Activated T-cell treated with anti-CD3 and anti-CD28 coated beads, Interleukin-2, amount 50 U/mL, for 48 hours (primary cell): ENCODE results near the gene NPTXR.
"Not testable (repeated sequence)": the region's sequence is repeated elsewhere in the genome, so short reads cannot be mapped to it uniquely, and the experiment has no call there.

ENCODE experiments used
- DNase-seq, 2 experiments: peaks; one replicate each; pipeline ENCODE4 v3.0.0-alpha.2; 2020

The NPTXR gene

GRCh38 chr22:38830026-38830844, 13.6 kb downstream of the NPTXR start:
- DNase-seq: no peak

GRCh38 chr22:38829485-38829884, 14.3 kb downstream of the NPTXR start:
- DNase-seq: no peak

- DNase-seq: no peak
Measured at GRCh38 chr22:38828616-38829205, 15.1 kb downstream of the NPTXR start.

GRCh38 chr22:38828191-38828590, 15.6 kb downstream of the NPTXR start:
- DNase-seq: no peak

- no peak for DNase-seq
Measured at GRCh38 chr22:38827510-38827909, 16.3 kb downstream of the NPTXR start.

- DNase-seq: no peak
Measured at GRCh38 chr22:38826801-38827200, 17.0 kb downstream of the NPTXR start.

GRCh38 chr22:38826386-38826785, 17.4 kb downstream of the NPTXR start:
- DNase-seq: no peak

GRCh38 chr22:38824585-38824984, 19.2 kb downstream of the NPTXR start:
- peak; percentile 35 to 50 for DNase-seq

GRCh38 chr22:38823637-38824036, 20.2 kb downstream of the NPTXR start:
- no peak for DNase-seq

- no peak for DNase-seq
Measured at GRCh38 chr22:38823076-38823475, 20.8 kb downstream of the NPTXR start.

- DNase-seq: no peak
Measured at GRCh38 chr22:38820020-38820419, 23.8 kb downstream of the NPTXR start.

- DNase-seq: no peak
Measured at GRCh38 chr22:38819387-38819940, 24.4 kb downstream of the NPTXR start.

GRCh38 chr22:38817196-38817595, 26.6 kb downstream of the NPTXR start:
- no peak for DNase-seq

GRCh38 chr22:38815842-38816241, 28.0 kb downstream of the NPTXR start:
- DNase-seq: no peak

GRCh38 chr22:38811241-38811640, 32.6 kb downstream of the NPTXR start:
- no peak for DNase-seq

- DNase-seq: not testable (repeated sequence)
Measured at GRCh38 chr22:38805041-38805593, 38.7 kb downstream of the NPTXR start.

- DNase-seq: no peak
Measured at GRCh38 chr22:38802671-38803121, 41.1 kb downstream of the NPTXR start.

- no peak for DNase-seq
Measured at GRCh38 chr22:38799265-38800002, 44.4 kb downstream of the NPTXR start.

GRCh38 chr22:38798496-38798895, 45.3 kb downstream of the NPTXR start:
- no peak for DNase-seq

- no peak for DNase-seq
Measured at GRCh38 chr22:38796262-38796957, 47.4 kb downstream of the NPTXR start.

GRCh38 chr22:38795569-38795968, 48.3 kb downstream of the NPTXR start:
- DNase-seq: no peak

GRCh38 chr22:38793721-38794466, 49.9 kb downstream of the NPTXR start, which contains the start of gene DNAL4:
Gene DNAL4 (minus strand): TSS chr22:38794143. CDS start chr22:38782731, 11,412 bp downstream.
- peak; percentile 94 to 95 for DNase-seq
